HG03108 (cell line): ENCODE results near the gene TRPM5.

Experiments
- ATAC-seq: cut with Tn5 transposase; IDR thresholded peaks from one replicate; pipeline ENCODE4 v1.9.1; 2021; ENCODE audit warnings: moderate library complexity; ENCODE audit not compliant: unreplicated experiment

TRPM5 gene

GRCh38 chr11:2409611-2410468, 34.5 kb downstream of the TRPM5 start:
- no peak for ATAC-seq

DNA sequence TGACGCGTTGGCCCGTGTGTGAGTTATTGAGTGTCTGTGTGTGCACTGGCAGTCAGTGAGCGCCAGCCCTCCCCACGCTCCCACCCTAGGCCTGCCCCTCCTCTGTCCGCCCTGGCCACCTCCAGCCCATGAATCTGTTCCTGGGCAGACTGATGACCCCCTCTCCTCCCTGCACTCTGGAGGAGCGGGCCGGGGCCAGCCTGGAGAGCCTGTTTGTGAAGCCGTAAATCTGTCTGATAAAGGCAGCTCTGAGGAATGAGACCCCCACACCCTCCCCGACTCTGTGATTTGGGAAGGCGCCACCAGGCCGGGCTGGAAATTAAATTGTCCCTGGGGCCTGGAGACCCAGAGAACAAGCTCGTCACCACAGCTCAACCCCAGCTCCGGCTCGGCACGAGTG, 35.2 kb downstream of the TRPM5 start:
- no peak for ATAC-seq

DNA sequence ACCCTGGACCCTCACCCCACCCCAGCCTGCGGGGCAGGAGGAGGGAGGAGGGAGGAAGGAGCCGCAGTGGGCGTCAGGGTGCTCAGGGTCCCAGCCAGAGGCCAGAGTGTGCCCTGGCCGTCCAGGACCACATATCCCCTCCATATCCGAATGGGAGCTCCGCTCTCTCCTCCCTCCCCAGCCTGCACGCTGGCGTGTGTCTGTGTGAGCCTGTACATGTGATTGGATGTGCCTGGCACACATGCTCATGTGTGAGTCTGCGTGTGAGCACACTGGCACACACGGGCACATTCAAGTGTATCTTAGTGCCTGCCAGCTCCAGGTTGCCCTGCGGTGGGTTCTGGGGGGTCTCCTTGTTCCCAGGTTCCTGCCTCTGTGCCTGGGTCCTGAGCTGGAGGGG, 35.6 kb downstream of the TRPM5 start:
- no peak for ATAC-seq

DNA sequence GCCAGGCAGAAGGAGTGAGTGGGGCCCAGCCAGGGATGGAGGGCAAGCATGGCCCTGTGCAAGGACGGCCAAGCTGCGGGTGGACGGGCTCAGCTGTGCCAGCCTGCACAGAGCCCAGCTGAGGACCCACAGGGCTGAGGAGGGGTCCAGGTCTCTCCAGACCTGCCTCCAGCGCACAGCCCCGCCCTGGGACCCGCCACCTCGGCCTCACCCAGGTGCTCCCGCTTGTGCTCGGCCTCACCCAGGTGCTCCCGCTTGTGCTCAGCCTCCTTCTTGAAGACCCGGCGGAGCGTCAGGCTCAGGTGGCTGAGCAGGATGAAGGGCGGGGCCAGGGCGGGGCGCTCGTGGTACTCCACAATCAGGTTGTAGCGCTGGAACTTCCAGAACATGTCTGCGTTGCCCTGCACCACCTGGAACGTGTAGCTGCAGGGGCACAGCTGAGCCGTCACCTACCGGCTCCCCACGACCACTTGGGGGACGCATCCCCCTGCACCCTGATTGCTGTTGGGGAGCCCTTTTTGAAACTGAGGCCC, 37.4 kb downstream of the TRPM5 start:
- no peak for ATAC-seq

DNA sequence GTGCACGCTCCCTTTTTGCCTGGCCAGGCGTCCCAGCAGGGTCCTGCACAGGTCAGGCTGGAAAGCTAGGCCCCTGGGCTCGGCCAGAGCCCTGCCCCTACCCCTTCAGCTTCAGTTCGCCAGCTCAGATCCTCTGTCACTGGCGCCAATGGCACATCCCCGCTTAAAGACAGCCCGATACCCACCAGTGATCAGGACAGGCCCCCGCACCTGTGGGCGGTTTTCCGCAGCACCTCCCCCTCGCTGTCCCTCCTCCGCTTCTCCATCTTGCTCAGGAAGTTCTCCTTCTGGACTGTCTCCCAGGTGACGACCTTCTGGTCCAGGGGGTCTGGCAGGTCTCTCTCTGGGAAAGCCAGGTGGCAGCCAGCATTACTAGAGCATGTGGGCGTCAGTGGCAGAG, 37.9 kb downstream of the TRPM5 start:
- no peak for ATAC-seq

DNA sequence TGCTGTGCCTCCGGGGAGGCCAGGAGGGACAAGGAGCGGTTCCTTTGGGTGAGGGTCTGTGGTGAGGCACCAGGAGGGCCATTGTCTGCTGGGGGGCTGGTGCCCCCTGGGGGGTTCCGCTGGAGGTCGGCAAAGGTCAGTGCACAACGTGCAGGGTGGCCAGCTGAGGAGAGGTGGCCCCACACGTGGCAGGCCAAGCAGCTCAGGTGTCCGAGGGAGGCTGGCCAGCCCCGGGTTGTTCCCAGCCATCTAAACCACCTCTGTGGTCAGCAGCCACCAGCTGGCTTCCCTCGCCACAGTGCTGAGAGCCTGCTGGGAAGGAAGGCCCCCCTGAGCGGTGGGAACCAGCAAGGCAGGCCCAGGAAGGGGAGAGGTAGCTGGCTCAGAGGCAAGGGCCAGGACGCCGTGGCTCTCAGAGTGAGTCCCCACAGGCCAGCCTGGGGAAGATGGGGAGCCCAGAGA, 39.5 kb downstream of the TRPM5 start:
- ATAC-seq, result no peak

- ATAC-seq, result no peak
Measured at GRCh38 chr11:2402890-2403645, 41.2 kb downstream of the TRPM5 start.

- no peak for ATAC-seq
Measured at GRCh38 chr11:2402106-2402505, 42.2 kb downstream of the TRPM5 start.

DNA sequence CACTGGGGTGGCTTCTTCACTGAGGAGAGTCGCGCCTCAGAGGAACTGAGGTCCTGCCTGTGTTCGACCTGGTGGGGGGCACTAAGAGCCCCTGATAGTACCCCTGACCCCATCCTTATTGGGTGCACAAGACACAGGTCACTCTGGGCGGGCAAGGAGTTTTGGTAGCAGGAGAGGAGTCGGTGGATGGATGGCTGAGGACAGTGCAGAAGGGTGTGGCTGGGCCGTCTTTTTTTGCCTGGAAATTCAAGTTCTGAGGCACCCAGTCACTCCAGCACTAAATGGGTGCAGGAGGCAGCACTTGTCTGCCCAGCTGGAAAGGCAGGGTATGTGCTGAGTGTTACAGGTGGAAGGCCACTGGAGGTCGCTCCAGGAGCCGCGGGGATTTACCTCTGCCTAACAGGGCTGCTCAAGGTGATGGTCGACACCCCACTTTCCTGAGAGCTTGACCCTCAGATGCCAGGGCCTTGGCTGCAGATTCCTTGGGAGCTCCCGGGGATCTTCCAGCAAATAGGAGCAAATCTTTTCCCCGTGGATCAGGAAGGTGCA, 42.8 kb downstream of the TRPM5 start:
- ATAC-seq, result no peak

DNA sequence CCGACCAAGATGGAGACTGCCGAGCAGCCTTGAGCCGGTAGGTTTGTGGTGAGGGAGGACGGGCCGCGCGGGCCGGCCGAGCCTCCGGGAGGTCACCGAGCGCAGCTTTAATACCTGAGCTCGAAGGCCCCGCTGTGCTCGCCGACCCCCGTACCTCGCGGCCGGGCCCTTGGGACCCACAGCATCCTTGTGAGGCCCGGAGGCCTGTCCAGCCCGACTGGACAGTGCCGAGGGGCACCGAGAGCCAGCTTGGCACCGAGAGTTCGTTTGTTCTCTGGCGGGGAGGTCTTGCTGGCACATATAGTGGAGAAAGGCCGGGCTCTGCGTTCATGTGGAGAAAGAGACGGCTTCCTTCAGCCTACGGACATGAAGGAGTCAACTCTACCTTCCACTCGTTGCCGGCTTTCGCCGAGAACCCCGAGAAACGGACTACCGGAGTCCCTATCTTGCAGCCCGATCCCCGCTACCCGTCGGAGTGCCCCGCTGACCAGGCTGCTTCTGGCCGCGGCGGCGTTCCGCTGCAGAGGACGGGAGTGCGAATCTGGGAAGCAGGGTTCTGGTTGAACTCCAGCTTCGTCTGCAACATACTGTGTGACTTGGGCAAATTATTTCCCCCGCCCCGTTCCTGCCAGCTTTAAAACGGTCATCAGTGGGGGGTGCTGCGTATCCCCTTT, 43.4 kb downstream of the TRPM5 start:
- ATAC-seq, result no peak

- peak; percentile 75 for ATAC-seq
Measured at GRCh38 chr11:2400069-2400761, 44.1 kb downstream of the TRPM5 start, which contains the start of gene TSSC4. TSSC4 (plus strand) TSS chr11:2400750; CDS start chr11:2402634, 1,884 bp downstream.

GRCh38 chr11:2399488-2400068, 44.7 kb downstream of the TRPM5 start:
- no peak for ATAC-seq

- no peak for ATAC-seq
Measured at GRCh38 chr11:2398664-2399355, 45.5 kb downstream of the TRPM5 start.

DNA sequence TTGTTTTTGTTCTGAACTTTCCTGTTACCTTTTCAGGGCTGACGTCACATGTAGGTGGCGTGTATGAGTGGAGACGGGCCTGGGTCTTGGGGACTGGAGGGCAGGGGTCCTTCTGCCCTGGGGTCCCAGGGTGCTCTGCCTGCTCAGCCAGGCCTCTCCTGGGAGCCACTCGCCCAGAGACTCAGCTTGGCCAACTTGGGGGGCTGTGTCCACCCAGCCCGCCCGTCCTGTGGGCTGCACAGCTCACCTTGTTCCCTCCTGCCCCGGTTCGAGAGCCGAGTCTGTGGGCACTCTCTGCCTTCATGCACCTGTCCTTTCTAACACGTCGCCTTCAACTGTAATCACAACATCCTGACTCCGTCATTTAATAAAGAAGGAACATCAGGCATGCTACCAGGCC, 47.3 kb downstream of the TRPM5 start:
- ATAC-seq, result no peak

DNA sequence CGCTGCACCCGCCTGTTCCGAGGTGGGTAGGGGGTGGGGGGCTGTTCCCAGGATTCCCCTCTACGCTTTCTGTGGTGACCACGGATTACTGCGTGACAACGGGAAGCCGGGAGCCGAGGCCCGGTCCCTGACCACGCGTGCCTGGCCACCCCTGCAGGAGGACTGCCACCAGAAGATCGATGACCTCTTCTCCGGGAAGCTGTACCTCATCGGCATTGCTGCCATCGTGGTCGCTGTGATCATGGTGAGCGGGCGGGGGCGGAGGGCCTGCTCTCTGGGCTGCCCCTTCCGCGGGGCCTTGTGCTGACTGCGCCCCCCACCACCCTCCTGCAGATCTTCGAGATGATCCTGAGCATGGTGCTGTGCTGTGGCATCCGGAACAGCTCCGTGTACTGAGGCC, 47.8 kb downstream of the TRPM5 start:
- no peak for ATAC-seq

DNA sequence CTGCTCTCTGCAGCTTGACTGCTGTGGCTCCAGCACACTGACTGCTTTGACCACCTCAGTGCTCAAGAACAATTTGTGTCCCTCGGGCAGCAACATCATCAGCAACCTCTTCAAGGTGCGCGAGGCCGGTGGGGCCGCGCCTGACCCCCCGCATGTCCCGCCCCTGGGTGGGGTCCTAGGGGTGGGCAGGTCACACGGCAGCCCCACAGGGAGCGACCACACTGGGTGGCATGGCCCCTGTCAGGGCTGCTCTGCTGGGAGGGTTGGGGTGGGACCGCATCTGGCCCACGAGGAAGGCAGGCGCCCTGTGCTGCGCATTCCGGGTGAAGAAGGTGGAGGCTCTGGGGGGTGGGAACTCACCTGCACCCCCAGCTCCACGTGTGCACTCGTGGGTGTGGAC, 48.5 kb downstream of the TRPM5 start:
- ATAC-seq, result no peak

DNA sequence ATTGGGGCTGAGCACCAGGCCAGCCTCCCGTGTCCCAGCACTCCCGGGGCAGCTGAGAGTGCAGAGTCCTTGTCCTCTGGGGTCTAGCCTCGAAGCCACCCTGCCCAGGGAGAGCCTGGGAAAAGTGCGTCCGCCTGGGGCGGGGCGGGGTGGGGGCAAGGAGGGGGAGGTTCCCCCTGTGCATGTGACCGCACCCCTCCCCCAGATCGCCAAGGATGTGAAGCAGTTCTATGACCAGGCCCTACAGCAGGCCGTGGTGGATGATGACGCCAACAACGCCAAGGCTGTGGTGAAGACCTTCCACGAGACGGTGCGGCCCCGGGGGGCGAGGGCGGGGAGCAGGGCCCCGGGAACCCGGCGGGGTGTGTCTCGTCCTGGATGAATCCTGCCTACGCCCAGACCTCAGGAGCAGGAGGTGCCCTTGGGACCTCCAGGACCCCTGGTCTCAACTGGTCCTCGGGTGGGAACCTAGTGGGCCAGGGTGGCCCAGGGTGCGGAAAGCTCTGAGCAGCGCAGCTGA, 49.0 kb downstream of the TRPM5 start:
- no peak for ATAC-seq

GRCh38 chr11:2394818-2395105, 49.6 kb downstream of the TRPM5 start:
- ATAC-seq, result no peak
